PC-3 (cell line): Measurements from ENCODE around the gene ANXA6.

Experiments used
- EZH2 ChIP-seq: fragments of 300-600 bp; sonication (generic); IDR thresholded peaks from one replicate; pipeline ENCODE4 v1.6.1; 2017; ENCODE audit warnings: antibody characterized with exemption, mild to moderate bottlenecking, low read length; ENCODE audit not compliant: unreplicated experiment
- EZH2phosphoT487 ChIP-seq: fragments of 300-600 bp; sonication (generic); IDR thresholded peaks from 2 replicates; pipeline ENCODE4 v1.6.1; 2018; ENCODE audit warnings: mild to moderate bottlenecking, antibody characterized with exemption, low read length, borderline replicate concordance
- TF ChIP-seq, protein P1 (sequence below): fragments of 300-600 bp; sonication (generic); conservative IDR thresholded peaks from 2 replicates; pipeline ENCODE4 v1.5.1; 2017; ENCODE audit warnings: antibody characterized with exemption, low read depth, mild to moderate bottlenecking, low read length

DNA sequence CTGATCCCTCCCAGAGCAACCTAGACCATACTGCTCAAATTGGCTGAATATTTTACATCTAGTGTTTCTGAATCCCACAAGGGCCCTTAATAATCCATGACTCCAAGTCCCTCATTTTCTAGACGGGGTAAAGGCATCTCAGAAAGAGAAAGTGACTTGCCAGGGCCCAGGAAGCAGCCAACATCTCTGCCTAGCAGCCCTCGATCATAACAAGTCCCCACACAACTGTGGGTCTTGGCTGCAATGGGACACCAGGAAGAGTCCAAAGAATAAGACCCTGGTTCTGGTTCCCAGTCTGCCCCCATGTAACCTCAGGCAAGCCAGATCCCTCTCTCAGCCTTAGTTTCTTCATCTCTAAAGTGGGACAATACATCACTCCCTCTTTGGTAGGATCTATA is 6.3 kb downstream of the ANXA6 start:
- TF ChIP-seq, protein P1, sequence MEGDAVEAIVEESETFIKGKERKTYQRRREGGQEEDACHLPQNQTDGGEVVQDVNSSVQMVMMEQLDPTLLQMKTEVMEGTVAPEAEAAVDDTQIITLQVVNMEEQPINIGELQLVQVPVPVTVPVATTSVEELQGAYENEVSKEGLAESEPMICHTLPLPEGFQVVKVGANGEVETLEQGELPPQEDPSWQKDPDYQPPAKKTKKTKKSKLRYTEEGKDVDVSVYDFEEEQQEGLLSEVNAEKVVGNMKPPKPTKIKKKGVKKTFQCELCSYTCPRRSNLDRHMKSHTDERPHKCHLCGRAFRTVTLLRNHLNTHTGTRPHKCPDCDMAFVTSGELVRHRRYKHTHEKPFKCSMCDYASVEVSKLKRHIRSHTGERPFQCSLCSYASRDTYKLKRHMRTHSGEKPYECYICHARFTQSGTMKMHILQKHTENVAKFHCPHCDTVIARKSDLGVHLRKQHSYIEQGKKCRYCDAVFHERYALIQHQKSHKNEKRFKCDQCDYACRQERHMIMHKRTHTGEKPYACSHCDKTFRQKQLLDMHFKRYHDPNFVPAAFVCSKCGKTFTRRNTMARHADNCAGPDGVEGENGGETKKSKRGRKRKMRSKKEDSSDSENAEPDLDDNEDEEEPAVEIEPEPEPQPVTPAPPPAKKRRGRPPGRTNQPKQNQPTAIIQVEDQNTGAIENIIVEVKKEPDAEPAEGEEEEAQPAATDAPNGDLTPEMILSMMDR = no peak
- TF ChIP-seq EZH2 = no peak
- TF ChIP-seq EZH2phosphoT487 = no peak
